NCI-H2171 (cell line): ENCODE data around the gene ATOH8.
"Not testable (repeated sequence)": the region's sequence is repeated elsewhere in the genome, so short reads cannot be mapped to it uniquely, and the experiment has no call there.

Source experiments
- DNase-seq: peaks from one replicate; lab custom pipeline; 2025; lab: John Stamatoyannopoulos, UW

Gene ATOH8

GRCh38 chr2:85753525-85754312 is at the start of gene ATOH8:
ATOH8 (plus strand) TSS chr2:85753991; CDS start chr2:85754190, 199 bp downstream.
- DNase-seq, result peak; percentile 85

- DNase-seq, result no peak
Observed at GRCh38 chr2:85704038-85704437, 49.8 kb upstream of the ATOH8 start.

- DNase-seq, result no peak
Observed at GRCh38 chr2:85704800-85705679, 48.8 kb upstream of the ATOH8 start.

- no peak for DNase-seq
Observed at GRCh38 chr2:85705680-85706039, 48.1 kb upstream of the ATOH8 start.

GRCh38 chr2:85706063-85706462 is 47.7 kb upstream of the ATOH8 start:
- DNase-seq, result no peak

GRCh38 chr2:85706599-85707296 is 47.0 kb upstream of the ATOH8 start:
- DNase-seq, result no peak

GRCh38 chr2:85707304-85707703 is 46.5 kb upstream of the ATOH8 start:
- DNase-seq, result peak; percentile 58

- no peak for DNase-seq
Observed at GRCh38 chr2:85708641-85709040, 45.1 kb upstream of the ATOH8 start.

- no peak for DNase-seq
Observed at GRCh38 chr2:85709401-85709811, 44.4 kb upstream of the ATOH8 start.

GRCh38 chr2:85710687-85711577 is 42.9 kb upstream of the ATOH8 start:
- no peak for DNase-seq

- no peak for DNase-seq
Observed at GRCh38 chr2:85711578-85712060, 42.2 kb upstream of the ATOH8 start.

GRCh38 chr2:85712336-85712735 is 41.5 kb upstream of the ATOH8 start:
- DNase-seq, result no peak

GRCh38 chr2:85712849-85713612 is 40.8 kb upstream of the ATOH8 start:
- DNase-seq, result no peak

- DNase-seq, result no peak
Observed at GRCh38 chr2:85713836-85714235, 40.0 kb upstream of the ATOH8 start.

- DNase-seq, result not testable (repeated sequence)
Observed at GRCh38 chr2:85714421-85714820, 39.4 kb upstream of the ATOH8 start.

- DNase-seq, result no peak
Observed at GRCh38 chr2:85714841-85715240, 39.0 kb upstream of the ATOH8 start.

GRCh38 chr2:85716346-85716914 is 37.4 kb upstream of the ATOH8 start:
- DNase-seq, result no peak

- DNase-seq, result no peak
Observed at GRCh38 chr2:85717308-85718008, 36.3 kb upstream of the ATOH8 start.

- no peak for DNase-seq
Observed at GRCh38 chr2:85718009-85718391, 35.8 kb upstream of the ATOH8 start.
